Measurements from ENCODE around the gene VCAM1.

DNA sequence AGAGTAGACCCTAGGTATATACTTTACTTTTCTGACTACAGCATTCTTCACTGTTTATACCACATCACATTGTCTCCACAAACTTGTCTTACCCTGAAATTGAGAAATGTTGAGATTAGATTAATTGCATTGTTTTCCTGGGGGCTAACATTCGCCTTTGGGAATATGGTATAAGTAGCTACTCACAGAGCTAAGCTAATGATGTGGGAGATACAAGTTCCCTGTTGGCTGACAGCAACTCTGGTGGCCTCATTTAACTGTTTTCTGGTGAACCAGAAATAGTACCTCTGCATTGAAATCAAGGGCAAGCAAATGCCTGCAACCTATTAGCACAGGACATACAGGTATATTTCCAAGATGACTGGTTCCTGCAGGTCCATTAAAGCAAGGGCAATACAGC lies 13.2 kb upstream of the VCAM1 start:
- TF ChIP-seq, protein P1, sequence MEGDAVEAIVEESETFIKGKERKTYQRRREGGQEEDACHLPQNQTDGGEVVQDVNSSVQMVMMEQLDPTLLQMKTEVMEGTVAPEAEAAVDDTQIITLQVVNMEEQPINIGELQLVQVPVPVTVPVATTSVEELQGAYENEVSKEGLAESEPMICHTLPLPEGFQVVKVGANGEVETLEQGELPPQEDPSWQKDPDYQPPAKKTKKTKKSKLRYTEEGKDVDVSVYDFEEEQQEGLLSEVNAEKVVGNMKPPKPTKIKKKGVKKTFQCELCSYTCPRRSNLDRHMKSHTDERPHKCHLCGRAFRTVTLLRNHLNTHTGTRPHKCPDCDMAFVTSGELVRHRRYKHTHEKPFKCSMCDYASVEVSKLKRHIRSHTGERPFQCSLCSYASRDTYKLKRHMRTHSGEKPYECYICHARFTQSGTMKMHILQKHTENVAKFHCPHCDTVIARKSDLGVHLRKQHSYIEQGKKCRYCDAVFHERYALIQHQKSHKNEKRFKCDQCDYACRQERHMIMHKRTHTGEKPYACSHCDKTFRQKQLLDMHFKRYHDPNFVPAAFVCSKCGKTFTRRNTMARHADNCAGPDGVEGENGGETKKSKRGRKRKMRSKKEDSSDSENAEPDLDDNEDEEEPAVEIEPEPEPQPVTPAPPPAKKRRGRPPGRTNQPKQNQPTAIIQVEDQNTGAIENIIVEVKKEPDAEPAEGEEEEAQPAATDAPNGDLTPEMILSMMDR (IDR thresholded peaks at IDR 0.05; ENCODE audit: low read length): no peak
- no peak for TF ChIP-seq EZH2 (optimal IDR thresholded peaks at IDR 0.05; ENCODE audit: low read depth, low read length)

All from MM.1S (cell line).